Suppressor macrophage treated with lipopolysaccharide for 4 hours (primary cell): ENCODE measurements around the gene SH3BP4.

Source experiments
- DNase-seq: peaks from one replicate; pipeline ENCODE4 v3.0.0-alpha.2; 2020

SH3BP4 gene

DNA sequence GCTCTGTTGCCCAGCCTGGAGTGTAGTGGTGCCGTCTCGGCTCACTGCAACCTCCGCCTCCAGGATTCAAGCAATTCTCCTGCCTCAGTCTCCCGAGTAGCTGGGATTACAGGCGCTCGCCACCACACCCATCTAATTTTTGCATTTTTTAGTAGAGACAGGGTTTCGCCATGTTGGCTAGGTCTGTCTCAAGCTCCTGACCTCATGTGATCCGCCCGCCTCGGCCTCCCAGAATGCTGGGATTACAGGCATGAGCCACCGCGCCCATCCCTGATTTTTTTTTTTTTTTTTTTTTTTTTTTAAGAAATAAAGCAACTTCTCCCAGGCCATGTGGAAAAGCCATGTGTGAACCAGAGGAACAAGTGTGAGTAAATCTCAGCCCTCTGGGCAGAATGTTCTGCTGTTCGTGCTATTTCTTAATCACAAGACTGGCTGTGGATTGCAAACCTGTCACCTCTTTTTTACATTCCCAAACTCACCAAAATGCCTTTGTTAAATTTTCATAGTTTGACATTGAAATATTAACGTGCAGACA lies 6.4 kb upstream of the SH3BP4 start:
- no peak for DNase-seq

DNA sequence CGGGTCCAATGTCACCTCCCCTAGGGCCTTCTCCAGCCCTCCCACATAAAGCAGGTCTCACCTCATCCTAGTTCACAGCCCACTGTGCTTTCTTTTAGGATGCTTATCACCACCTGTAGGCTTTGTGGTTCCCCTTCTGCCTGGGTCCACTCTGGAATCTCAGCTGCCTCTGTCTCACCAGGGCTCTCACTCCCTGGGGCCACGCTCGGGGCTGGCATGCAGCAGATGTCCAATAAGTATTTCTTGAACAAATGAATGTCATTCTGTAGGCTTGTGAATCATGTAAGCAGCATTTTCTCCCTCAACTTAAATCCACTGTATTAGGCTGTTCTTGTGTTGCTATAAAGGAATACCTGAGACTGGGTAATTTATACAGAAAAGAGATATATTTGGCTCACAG lies 4.3 kb upstream of the SH3BP4 start:
- DNase-seq = no peak

DNA sequence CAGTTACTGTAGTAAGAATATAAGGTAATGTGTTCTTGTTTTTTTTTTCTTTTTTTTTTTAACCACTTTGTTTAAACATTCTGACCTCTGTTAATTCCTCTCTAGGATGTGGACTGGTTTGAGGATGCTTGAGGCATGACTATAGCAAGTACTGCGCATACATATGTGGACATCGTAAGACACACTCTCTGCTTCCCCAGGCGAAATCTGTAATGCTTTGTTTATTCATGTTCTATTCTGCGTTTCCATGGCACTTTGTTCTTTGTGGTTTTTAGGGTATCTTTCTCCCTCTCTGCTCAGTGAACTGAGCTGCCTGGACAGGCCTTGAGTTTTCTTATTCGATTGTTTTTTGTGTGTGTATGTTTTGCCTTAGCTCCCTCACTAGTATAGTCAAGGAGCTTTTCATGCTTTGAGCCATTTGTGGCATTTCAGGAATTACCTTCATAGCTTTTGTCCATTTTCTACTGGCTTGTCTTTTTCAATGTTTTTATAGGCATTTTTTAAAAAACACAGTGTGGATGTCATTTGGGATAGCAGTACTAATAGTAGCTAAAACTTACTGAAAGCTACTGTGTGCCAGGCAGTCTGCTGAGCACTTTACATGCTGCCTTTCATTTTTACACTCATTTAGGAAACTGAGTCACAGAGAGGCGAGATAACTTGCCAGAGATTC lies 1.9 kb upstream of the SH3BP4 start:
- no peak for DNase-seq

DNA sequence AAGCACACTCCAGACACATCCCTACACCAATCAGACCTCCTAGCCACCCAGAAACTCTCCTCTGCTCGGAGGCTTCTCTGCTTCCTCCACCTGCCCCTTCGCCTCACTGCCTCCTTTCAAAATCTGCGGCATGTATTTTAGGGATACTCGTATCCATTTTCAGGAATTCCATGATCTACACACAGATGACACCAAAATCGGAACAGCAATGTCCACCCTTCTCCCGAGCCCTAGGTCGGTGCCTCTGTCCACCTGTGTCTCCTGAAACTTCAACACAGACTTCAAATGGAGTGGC lies 1.4 kb upstream of the SH3BP4 start:
- no peak for DNase-seq

DNA sequence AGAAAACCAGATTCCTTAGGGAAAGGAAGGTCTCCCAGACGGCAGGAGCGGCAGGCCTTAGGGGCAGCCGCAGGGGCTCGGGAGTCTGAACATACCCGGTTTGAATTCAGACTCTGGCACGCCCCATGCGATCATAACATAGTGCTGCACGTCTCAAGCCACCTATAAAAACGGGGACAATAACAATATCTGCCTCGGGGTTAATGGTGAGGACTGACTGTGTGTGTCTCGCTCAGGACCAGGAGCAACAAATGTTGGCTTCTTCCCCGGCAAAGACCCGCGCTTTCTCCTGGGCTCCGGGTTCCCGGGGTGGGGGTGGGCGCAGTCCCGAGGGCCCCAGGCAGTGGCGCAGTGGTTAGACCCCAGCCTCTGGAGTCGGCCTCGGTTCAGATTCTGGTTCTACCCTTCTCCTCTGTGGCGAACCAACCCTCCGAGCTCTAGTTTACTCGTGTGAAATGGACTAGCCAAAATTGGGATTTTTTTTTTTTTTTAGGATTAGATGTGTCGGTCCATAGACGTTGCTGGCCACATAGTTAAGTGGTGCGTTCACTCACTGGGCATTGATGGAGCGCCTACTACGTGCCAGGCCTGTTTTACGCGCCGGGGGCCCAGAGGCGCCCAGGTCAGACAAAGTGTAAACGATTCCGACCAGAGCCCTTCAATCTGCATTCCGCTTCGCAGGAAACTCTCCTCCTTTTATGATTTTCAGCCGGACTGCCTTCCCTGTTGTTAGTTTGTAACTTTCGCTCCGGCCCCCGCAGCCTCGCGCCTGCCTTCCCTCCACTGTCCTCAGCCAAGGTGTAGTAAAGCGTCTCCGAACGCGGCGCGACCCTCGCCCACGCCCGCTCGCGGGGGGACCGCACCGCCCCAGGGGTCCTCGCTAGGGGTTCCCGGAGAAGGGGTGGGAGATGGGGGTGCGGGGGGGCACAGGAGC lies 820 bp upstream of the SH3BP4 start:
- DNase-seq = no peak

DNA sequence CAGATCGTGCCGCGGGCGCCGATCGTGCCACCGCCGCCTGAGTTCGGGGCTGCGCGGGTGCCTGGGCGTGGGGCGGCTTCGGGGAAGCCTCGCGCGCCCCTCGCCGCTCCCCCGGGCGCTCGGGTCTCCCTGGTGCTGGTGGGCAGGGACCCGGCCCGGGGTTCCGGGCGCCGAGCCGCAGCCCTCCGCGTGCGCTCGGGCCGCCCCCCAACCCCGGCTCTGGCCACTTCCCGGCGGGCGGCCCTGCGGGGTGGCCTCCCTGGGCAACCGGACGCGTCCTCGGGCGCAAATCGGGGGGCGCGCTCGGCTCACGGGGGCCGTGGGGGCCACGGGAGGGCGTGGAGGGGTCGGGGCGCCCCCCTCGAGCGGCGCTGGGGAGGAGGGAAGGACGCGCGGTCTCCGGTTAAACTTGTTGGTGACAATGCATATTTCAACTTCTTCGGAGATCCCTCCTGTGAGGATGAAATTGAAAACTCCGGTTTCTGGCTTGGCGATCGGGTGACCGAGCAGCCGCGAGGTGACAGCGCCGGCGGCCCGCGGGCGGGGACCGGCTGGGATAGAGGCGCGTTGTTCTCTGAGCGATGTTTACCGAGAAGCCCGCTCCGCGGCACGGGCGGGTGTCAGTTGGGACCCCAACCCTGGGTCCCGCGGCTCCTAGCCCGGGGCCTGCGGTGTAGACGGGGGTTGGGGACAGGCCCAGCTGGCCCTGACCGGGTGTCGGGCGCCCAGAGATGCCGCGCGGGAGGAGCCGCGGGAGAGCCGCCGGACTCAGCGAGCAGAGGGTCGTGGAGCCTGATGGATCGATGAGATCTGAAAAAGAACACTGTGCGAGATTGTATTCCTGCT lies 676 bp downstream of the SH3BP4 start:
- peak; percentile 15 for DNase-seq

DNA sequence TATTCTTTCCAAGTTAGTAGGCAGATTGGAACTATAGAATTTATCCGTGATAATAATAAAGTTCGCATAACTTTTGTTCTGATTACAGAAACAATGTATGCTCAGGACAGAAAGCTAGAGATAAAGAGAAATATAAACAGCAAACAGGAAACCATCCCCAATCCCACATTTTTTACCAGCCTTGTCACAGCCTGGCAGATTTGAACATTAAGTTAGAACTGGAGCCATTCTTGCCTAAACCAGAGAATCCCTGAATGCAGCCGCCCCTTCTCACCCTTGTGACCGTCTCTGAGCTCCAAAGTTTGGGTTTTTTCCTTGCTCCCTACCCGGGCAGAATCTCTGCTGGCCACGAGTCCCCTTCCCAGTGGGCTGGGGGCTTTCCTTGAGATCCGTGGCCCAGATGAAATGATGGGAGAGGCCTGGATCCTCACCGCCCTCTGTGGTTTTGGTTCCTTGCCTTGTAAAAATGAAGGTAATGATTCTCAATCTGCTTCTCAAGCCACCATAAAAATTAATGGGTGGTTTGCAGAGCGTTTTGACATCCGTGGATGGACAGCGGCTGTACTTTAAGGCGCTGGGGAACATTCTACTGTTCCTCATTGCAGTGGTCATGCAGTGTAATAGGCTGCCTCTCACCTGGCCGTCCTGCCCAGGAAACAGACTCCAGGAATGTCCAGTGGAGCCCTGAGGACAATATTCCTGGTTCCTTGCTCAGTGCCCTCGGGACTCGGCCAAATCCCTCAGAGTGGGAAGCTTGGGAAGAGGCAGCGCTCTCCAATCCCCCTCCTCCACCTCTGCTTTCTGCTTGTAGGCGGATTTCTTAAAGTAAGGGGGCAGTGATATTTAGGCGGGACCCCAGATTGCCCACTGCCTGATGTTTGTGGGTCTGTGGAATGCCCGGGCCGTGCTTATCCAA lies 1.6 kb downstream of the SH3BP4 start:
- no peak for DNase-seq

DNA sequence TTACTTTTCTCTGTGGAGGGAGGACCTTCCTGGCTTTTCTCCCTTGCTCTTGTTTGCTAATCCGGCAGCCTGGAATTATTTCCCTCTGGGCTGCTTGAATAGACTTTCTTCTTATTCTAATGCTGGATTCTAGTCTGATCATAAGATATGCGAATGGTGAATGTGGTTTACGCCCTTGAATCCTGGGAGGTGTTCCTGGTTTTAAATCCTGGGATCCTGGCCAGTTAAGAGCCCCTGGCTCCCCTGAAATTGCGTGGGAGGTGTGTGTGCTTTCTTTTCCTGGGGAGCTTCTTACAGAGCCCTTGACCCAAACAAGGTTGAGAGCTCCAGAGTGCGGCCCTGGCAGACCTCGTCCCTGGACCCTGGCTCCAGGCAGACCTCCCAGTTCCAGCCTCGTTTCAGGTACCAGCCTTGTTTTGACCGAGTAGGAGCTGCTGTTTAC lies 2.8 kb downstream of the SH3BP4 start:
- no peak for DNase-seq

DNA sequence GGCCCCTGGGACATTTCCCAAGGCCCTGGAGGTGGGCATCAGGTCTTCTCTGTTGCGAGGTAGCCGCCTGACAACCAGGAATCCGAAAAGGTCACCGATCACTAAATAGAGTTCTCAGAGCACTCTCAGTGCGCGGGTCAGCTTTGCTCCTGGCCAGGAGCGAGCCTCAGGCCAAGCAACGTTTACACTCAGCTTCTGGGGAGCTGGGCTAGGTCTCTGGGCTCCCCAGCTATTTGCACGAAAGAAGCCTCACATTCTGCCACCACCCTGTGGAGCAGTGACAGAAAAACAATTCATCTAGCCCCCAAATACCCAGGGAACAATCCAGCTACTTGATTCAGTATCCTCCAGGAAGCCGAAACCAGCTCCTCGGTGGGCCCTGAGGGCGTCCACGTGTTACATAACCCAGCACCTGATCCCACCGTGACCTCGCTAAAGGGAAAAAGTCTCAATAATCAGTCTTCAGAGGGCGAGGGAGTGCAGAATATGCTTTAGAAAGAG lies 3.3 kb downstream of the SH3BP4 start:
- no peak for DNase-seq

DNA sequence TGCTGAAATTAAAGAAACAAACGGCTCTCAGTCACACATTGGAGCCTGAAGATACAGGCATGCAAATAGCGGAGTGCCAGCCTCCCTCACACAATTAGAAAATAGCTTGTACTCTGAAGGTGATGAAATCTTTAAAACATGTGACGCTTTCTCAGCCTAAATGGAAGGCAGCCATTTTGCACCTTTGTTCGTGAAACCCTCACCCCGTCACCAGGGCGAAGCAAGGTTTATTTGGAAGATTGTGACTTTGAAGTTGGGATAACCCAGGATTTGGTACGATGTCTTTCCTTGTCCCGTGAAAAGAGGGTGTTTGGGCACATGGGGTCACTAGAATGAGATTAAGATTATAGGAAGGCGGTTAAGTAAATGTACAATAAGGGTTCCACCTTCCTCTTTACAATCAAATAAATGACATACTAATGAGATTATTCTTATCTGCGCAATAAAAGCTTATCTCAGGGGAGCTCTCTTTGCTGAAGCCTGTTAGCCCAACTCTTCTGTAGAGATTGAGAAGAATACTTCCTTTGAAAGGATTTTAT lies 4.2 kb downstream of the SH3BP4 start:
- DNase-seq = no peak

DNA sequence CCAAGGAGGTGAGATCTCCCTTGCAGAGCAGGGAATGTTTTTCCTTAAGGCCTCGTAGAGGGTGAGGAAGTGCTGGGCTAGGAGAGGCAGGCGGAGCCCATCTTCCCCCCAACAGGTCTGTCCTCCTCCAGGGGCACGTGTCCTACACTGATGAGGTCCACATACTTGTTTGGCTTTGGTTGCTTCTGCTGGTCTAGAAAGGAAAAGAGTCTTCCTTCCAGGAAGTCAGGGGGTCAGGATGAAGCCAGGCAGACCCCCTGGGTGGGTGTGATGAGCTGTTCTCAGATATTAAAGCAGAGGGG lies 6.0 kb downstream of the SH3BP4 start:
- no peak for DNase-seq

DNA sequence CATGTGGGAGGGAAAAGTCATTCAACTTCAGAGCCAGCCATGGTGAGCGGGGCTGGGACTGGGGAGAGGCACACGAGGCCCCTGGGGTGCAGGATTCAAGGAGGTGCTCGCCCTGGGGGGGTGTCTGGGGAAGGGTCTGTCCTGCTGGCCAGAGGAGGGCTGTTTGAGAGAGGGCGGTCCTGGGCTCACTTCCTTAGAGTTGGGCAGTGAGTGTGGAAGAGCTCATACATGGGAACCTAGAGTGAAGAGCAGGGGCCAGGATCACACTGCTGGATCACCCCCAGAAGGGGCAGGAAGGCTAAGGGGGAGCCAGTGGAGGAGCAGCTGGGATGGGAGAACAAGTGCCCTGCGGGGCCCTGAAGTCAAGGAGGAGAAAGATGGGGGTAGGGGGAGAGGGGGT lies 6.5 kb downstream of the SH3BP4 start:
- DNase-seq = no peak

DNA sequence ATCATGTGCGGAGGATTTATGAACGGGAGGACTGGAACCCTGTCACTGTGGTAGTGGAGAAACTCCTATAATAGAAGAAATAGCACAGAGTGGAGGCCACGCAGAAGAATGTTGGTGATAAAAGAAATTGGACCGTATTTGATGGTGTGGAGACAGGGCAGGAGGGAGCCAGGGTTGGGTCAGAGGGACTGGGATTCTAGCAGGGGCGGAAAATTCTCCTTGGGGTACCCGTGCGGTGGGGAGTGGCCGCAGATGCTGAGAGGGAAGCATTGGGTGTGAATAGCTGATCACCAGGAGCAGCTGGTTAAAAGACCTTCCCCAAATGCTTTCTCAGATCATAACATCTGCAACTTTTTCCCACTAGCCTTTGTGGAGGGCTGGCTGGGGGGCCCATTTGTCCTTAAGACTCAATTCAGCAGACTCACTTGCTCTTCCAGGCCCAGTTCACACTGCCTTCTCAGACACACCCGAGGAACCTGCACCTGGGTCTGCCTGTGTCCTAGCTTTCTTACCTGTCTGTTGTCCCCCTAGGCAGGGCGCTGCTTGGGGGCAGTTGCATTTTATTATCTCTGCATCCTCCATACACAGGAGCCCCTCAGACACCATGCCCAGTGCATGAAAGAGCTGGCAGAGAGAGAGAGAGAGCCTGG lies 7.1 kb downstream of the SH3BP4 start:
- no peak for DNase-seq

DNA sequence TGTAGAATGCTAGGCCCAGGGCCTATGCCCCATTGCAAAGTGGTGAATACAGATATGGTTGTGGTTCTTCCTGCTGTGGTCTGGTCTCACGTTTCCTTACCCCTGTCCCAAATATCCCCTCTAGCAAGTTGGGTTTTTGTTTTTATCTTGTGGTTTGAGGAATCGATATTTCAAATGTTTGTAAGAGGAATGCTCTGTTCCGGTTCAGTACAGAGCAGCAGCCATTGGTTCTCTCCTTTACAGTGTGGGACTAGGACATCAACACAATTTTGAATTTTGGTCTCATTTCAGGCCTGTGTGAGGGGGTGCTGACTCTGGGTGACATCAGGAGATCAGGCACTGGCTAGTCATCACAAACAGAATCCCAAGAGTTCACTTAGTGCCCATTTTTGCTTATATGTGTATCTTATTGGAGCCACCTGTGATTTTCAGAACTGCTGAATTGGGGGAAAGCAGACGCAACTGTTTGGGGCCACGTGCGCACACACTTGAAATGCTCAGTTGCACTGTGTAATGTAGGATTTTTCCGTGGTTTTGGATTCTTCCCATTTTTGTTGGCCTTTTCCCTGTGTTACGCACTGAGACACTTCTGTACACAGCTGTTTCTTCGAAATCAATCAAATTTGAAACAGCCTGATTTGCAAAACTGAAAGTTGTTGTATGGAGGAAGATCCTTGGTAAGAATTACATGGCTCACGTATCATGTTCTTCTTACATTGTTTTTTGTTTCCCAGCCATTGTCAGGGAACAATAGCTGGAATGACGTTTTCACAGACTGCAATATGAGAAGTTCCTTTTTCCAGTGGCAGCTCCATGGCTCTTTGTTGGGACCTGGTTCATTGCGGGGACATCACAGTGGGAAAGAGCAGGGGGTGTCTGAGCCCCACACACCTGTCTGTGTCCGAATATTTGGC lies 8.6 kb downstream of the SH3BP4 start:
- DNase-seq = no peak

DNA sequence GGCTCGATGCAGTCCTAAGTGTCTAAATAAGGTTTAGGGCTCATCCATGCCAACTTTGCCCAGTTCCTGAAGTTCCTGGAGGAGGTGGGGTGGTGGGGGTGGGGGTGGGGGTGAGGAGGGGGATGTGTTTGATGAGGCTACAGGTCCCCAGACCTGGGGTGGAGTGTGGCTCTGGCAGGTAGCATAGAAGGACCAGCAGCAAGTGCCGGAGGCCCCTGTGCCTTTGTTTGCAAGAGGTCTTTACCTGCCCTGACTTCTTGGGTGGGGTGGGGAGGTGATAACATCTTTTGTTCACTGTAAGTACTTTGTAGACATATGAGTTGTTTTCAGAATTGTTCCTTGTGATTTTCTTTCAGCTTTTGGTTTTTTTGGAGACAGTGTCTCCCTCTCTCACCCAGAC lies 10.0 kb downstream of the SH3BP4 start:
- DNase-seq = no peak

DNA sequence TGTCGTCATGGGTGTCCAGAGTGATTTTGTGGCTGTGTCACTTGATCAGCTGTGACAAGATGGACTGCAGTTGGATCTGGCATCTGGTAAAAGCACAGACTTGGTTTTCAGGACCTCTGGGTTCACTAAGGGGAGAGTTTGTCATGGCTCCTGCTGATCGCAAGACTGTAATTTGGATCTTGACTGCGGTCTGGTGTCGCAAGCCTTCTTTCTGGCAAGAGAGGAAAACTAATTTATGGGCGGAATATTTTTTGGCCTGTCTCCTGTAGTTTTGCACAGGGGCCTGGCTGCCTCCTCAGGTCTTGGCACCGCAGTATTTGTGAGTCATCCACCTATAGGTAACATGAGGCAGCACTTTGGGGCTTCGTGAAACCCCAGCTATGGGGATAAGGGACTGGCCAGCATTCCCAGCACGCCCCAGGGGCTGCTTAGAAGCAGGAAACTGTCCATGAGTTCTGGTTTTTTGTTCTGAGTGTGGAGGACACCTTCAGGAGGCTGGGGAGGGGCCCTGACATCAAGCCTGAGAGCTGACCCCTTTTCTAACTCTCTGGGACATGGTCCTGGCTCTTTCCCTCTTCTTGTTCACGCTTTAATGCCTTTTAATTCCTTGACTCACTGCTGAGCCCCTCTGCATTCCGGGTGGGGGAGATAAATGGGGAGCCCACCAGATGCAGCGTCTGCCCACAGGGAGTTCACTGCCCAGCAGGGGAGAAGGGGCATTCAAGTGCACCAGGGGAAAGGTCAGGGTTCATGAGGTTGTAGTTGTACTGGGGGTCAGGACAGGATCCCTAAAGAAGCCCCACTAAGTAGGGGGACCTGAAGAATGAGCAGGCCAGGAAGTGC lies 12.2 kb downstream of the SH3BP4 start:
- DNase-seq = no peak

DNA sequence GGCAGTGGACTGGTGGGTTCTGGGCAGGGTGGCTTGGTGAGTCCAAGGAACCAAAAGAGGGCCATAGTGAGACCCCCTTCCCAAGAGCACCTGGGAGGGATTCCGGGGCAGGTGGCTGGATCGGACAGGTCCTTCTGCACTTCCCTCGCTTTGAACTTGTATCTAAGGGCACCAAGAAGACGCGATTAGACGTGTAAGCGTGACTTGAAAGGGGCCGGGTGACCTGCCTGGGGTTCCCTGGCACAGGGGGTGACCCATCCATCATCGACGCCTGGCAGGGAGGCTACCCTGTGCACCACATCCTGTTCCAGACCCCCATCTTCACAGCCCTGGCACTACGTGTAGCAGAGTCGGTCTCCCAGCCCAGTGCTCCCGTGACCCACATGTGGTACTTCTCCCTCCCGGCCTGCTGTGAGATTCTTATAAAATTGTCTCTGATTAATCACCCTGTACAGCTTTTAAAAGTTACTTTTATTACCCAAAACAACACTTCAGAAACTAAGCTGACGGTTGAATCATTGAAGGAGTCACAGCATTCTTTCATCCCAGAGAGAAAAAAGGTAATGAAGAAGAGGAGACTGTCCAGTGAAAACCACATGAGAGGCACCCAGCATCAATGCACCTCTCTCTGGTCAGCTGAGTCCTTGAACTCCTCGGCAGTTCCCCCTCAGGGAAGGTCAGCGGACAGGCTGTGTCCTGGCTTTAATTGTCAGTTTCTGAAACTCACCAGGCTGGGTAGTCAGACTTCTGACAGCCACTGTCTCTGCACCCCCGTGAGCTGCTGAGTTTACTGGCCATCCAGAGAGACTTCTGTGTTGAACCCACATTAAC lies 13.0 kb downstream of the SH3BP4 start:
- DNase-seq = no peak

DNA sequence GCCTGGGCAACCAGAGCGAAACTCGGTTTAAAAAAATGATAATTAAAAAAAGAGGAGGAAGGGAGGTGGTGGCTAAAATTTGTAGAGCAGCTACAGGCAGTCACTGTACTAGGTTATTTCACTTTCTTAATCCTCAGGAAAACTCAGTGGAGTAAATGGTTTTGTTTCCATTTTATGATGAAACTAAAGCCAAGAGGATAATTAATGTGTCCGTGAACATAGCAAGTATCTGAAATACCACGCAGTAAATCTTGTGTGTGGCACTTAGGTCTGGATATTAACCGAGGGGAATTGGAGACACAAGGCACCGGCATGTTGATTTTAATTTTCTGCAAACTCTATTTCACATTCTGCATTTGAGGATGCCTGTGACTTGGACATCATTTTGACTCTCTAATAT lies 14.5 kb downstream of the SH3BP4 start:
- DNase-seq = no peak
